Fibroblast of lung (primary cell): ENCODE measurements around the gene MROH9. TPM values are rescaled to one million over a fixed set of nuclear protein-coding genes. Genes with fewer than 3 reads are reported as not detected.

Source experiments
- DNase-seq, 2 donors: peaks; one replicate each; pipeline versions ENCODE4 v3.0.0 to v3.0.0-alpha.2; 2010; ENCODE audit warnings: low read depth in 2 of 2
- H2AFZ ChIP-seq: 2 replicates; pipeline ENCODE4 v1.5.1; 2012; ENCODE audit warnings: low read length, control low read depth, inconsistent platforms
- H3K27ac ChIP-seq: 2 replicates; pipeline ENCODE4 v1.5.1; 2011; ENCODE audit warnings: low read length, control low read depth; ENCODE audit not compliant: insufficient read depth
- H3K27me3 ChIP-seq: 2 replicates; pipeline ENCODE4 v1.5.1; 2011; ENCODE audit warnings: mild to moderate bottlenecking, low read length; ENCODE audit not compliant: control insufficient read depth, insufficient read depth
- H3K36me3 ChIP-seq: 2 replicates; pipeline ENCODE4 v1.5.1; 2011; ENCODE audit warnings: low read length; ENCODE audit not compliant: control insufficient read depth, insufficient read depth
- H3K4me1 ChIP-seq: 2 replicates; pipeline ENCODE4 v1.5.1; 2011; ENCODE audit warnings: low read length; ENCODE audit not compliant: control insufficient read depth, insufficient read depth; ENCODE audit errors: extremely low read depth
- H3K4me2 ChIP-seq: 2 replicates; pipeline ENCODE4 v1.5.1; 2011; ENCODE audit warnings: low read length, control low read depth; ENCODE audit not compliant: insufficient read depth; ENCODE audit errors: extremely low read depth
- H3K4me3 ChIP-seq, 4 experiments: fragments of 200-600 bp in 1 of 4; sonication (generic) in 1 of 4; replicated peaks in 1 of 4; 2 replicates each; pipeline ENCODE4 v1.5.1; 2011 to 2016; ENCODE audit warnings: low read length in 4 of 4, low read depth in 3 of 4, mild to moderate bottlenecking in 3 of 4, control low read depth in 2 of 4, inconsistent platforms in 1 of 4, mixed read lengths in 1 of 4; ENCODE audit not compliant: insufficient read depth in 1 of 4; ENCODE audit errors: control extremely low read depth in 1 of 4
- H3K79me2 ChIP-seq: 2 replicates; pipeline ENCODE4 v1.5.1; 2012; ENCODE audit warnings: mild to moderate bottlenecking, low read length, inconsistent platforms; ENCODE audit not compliant: control insufficient read depth, insufficient read depth
- H3K9ac ChIP-seq: 2 replicates; pipeline ENCODE4 v1.5.1; 2011; ENCODE audit warnings: mild to moderate bottlenecking, low read length, control low read depth; ENCODE audit not compliant: insufficient read depth
- H3K9me3 ChIP-seq: 2 replicates; pipeline ENCODE4 v1.5.1; 2012; ENCODE audit warnings: low read depth, low read length; ENCODE audit not compliant: control insufficient read depth, insufficient read depth
- H4K20me1 ChIP-seq: 2 replicates; pipeline ENCODE4 v1.5.1; 2011; ENCODE audit warnings: low read length; ENCODE audit not compliant: control insufficient read depth, insufficient read depth; ENCODE audit errors: extremely low read depth
- CTCF ChIP-seq, 2 donors: IDR thresholded peaks in 1 of 2; conservative IDR thresholded peaks in 1 of 2; 1 replicate in 1 of 2; 2 replicates in 1 of 2; pipeline ENCODE4 v1.5.1; 2011 to 2012; ENCODE audit warnings: low read length in 2 of 2, control low read depth in 1 of 2, inconsistent platforms in 1 of 2, low read depth in 1 of 2, mild to moderate bottlenecking in 1 of 2
- EZH2 ChIP-seq: IDR thresholded peaks from 2 replicates; pipeline ENCODE4 v1.5.1; 2012; ENCODE audit warnings: low read length, control low read depth, mild to moderate bottlenecking; ENCODE audit errors: missing control alignments
- polyA plus RNA-seq, 2 donors: library from polyadenylated mRNA; depleted of rRNA in 1 of 2; stranded (reverse) in 1 of 2; unstranded in 1 of 2; fragments of >200 nt; gene quantifications; 2 replicates each; pipeline ENCODE4 v1.2.1, GENCODE V29; 2011 to 2012; ENCODE audit warnings: missing spikeins in 1 of 2
- total RNA-seq: library from RNA; depleted of rRNA; stranded (reverse); fragments of >200 nt; gene quantifications from 2 replicates; pipeline ENCODE4 v1.2.1, GENCODE V29; 2014

Gene MROH9
- total and polyA plus RNA-seq, 2 donors (not counting 1 experiment from before 2014, with no cell fraction given), result 0.15 TPM; not detected in 1

GRCh38 chr1:170993717-170994116 is 58.4 kb downstream of the MROH9 start:
- Histone ChIP-seq H3K36me3 (no peaks in the 10 kb centered on the region), H3K79me2 (no peaks in the 10 kb centered on the region), H3K4me2 (no peak overlapping the region), H3K4me3 (no peak overlapping the region), H4K20me1 (no peaks in the 10 kb centered on the region), H3K9me3 (no peaks in the 10 kb centered on the region), H3K27ac (no peak overlapping the region), H2AFZ (no peak overlapping the region), H3K27me3 (no peaks in the 10 kb centered on the region), H3K9ac (no peak overlapping the region), H3K4me1 (no peaks in the 10 kb centered on the region)
- no peak for TF ChIP-seq CTCF (conservative IDR thresholded peaks at IDR 0.05 in 1 of 2, IDR thresholded peaks at IDR 0.05 in 1 of 2; ENCODE audit: low read depth in 1 of 2, low read length in 2 of 2)
- no peak for TF ChIP-seq EZH2
- no peak for DNase-seq

GRCh38 chr1:171014880-171015279 is 79.5 kb downstream of the MROH9 start:
- no peak overlapping the region for H3K4me3 ChIP-seq
- H3K36me3 ChIP-seq, result no peaks in the 10 kb centered on the region
- H3K27me3 ChIP-seq, result no peaks in the 10 kb centered on the region
- H3K4me2 ChIP-seq, result no peak overlapping the region
- H3K9me3 ChIP-seq, result no peaks in the 10 kb centered on the region
- DNase-seq, result no peak
- TF ChIP-seq EZH2 (no peak), CTCF (conservative IDR thresholded peaks at IDR 0.05 in 1 of 2, IDR thresholded peaks at IDR 0.05 in 1 of 2; ENCODE audit: low read depth in 1 of 2, low read length in 2 of 2) (no peak)
- H3K27ac ChIP-seq, result no peak overlapping the region
- no peak overlapping the region for H3K9ac ChIP-seq
- no peaks in the 10 kb centered on the region for H3K4me1 ChIP-seq
- no peaks in the 10 kb centered on the region for H3K79me2 ChIP-seq
- H2AFZ ChIP-seq, result no peak overlapping the region
- no peaks in the 10 kb centered on the region for H4K20me1 ChIP-seq

- H3K4me3 ChIP-seq, result no peak overlapping the region
- TF ChIP-seq EZH2, result no peak
- no peak for TF ChIP-seq CTCF (conservative IDR thresholded peaks at IDR 0.05 in 1 of 2, IDR thresholded peaks at IDR 0.05 in 1 of 2; ENCODE audit: low read depth in 1 of 2, low read length in 2 of 2)
- DNase-seq, result no peak
- no peaks in the 10 kb centered on the region for H3K9me3 ChIP-seq
- H3K9ac ChIP-seq, result no peak overlapping the region
- H4K20me1 ChIP-seq, result no peaks in the 10 kb centered on the region
- H3K36me3 ChIP-seq, result no peaks in the 10 kb centered on the region
- no peaks in the 10 kb centered on the region for H3K79me2 ChIP-seq
- no peak overlapping the region for H2AFZ ChIP-seq
- H3K27ac ChIP-seq, result no peak overlapping the region
- H3K4me2 ChIP-seq, result no peak overlapping the region
- no peaks in the 10 kb centered on the region for H3K27me3 ChIP-seq
- no peaks in the 10 kb centered on the region for H3K4me1 ChIP-seq
These were observed 82.1 kb downstream of the MROH9 start for GRCh38 chr1:171017426-171017825.
